ENCODE measurements around the gene NPAT.

The NPAT gene

GRCh38 chr11:108222574-108223347 lies at the start of gene NPAT, which contains the start of gene ATM:
TSS of gene NPAT (minus strand) at chr11:108222638. CDS start at chr11:108222536, 102 bp downstream.
TSS of gene ATM (plus strand) at chr11:108223067. CDS start at chr11:108227625, 4,558 bp downstream.
- peak; percentile 98 for DNase-seq

GRCh38 chr11:108269583-108269982 lies 47.1 kb upstream of the NPAT start:
- no peak for DNase-seq

GRCh38 chr11:108253176-108253575 lies 30.7 kb upstream of the NPAT start:
- DNase-seq, result no peak

- no peak for DNase-seq
These were observed 24.4 kb upstream of the NPAT start for GRCh38 chr11:108246885-108247284.

GRCh38 chr11:108246308-108246707 lies 23.9 kb upstream of the NPAT start:
- no peak for DNase-seq

- DNase-seq, result no peak
These were observed 20.0 kb upstream of the NPAT start for GRCh38 chr11:108242422-108242821.

GRCh38 chr11:108241330-108242037 lies 19.0 kb upstream of the NPAT start:
- DNase-seq, result no peak

GRCh38 chr11:108239076-108239475 lies 16.6 kb upstream of the NPAT start:
- no peak for DNase-seq

GRCh38 chr11:108237058-108237481 lies 14.6 kb upstream of the NPAT start:
- DNase-seq, result no peak

GRCh38 chr11:108235633-108236032 lies 13.2 kb upstream of the NPAT start:
- DNase-seq, result no peak

GRCh38 chr11:108235192-108235591 lies 12.8 kb upstream of the NPAT start:
- no peak for DNase-seq

- DNase-seq, result no peak
These were observed 11.0 kb upstream of the NPAT start for GRCh38 chr11:108233277-108233945.

- DNase-seq, result no peak
These were observed 5.8 kb upstream of the NPAT start for GRCh38 chr11:108228251-108228650.

- DNase-seq, result no peak
These were observed 3.6 kb upstream of the NPAT start for GRCh38 chr11:108226036-108226435.

GRCh38 chr11:108224911-108225786 lies 2.7 kb upstream of the NPAT start:
- DNase-seq, result no peak

- DNase-seq, result no peak
These were observed 1.9 kb upstream of the NPAT start for GRCh38 chr11:108224366-108224765.

- DNase-seq, result no peak
These were observed 1.1 kb upstream of the NPAT start for GRCh38 chr11:108223348-108224149.

GRCh38 chr11:108221911-108222573 lies 396 bp downstream of the NPAT start:
- no peak for DNase-seq

GRCh38 chr11:108221371-108221770 lies 1.1 kb downstream of the NPAT start:
- no peak for DNase-seq

- DNase-seq, result no peak
These were observed 1.6 kb downstream of the NPAT start for GRCh38 chr11:108220721-108221336.

All from NCI-H1105 (cell line).